MCF 10A (cell line): ENCODE results near the gene TLCD1. TPM values are rescaled to one million over a fixed set of nuclear protein-coding genes. Genes with fewer than 3 reads are reported as not detected.

Source experiments
- BruUV-seq: library from RNA; stranded (reverse); fragments of 400-500 nt; replicated peaks from 2 replicates; lab custom pipeline; 2021; lab: Mats Ljungman, UMichigan
- CTCF ChIA-PET: fragments of 300-600 bp; sonication (Branson Sonifier 250); formaldehyde crosslinking; extraction: SDS; loops from one replicate; lab custom pipeline; 2021; ENCODE audit warnings: antibody characterized with exemption, inconsistent platforms; lab: Yijun Ruan, JAX
- POLR2A ChIA-PET: fragments of 300-600, 350-650 bp; sonication (Branson Sonifier 250); formaldehyde crosslinking; extraction: SDS; loops from one replicate; lab custom pipeline; 2020; ENCODE audit warnings: antibody characterized with exemption, inconsistent platforms; lab: Yijun Ruan, JAX
- DNase-seq: peaks from one replicate; pipeline ENCODE4 v3.0.0-alpha.2; 2018; ENCODE audit not compliant: unreplicated experiment
- H3K27ac Mint-ChIP-seq: one replicate; pipeline ENCODE4 v1.8.0; 2022; ENCODE audit warnings: mild to moderate bottlenecking, low read depth, mixed read lengths; ENCODE audit not compliant: unreplicated experiment
- H3K27me3 Mint-ChIP-seq: one replicate; pipeline ENCODE4 v1.8.0; 2022; ENCODE audit warnings: mixed read lengths; ENCODE audit not compliant: insufficient read depth, unreplicated experiment
- H3K36me3 Mint-ChIP-seq: one replicate; pipeline ENCODE4 v1.8.0; 2022; ENCODE audit warnings: mild to moderate bottlenecking, moderate library complexity, mixed read lengths; ENCODE audit not compliant: insufficient read depth, unreplicated experiment
- H3K4me1 Mint-ChIP-seq: one replicate; pipeline ENCODE4 v1.8.0; 2022; ENCODE audit warnings: mixed read lengths; ENCODE audit not compliant: insufficient read depth, unreplicated experiment
- H3K4me3 Mint-ChIP-seq: one replicate; pipeline ENCODE4 v1.8.0; 2022; ENCODE audit warnings: mild to moderate bottlenecking, moderate library complexity, mixed read lengths; ENCODE audit not compliant: unreplicated experiment
- H3K9me3 Mint-ChIP-seq: one replicate; pipeline ENCODE4 v1.8.0; 2022; ENCODE audit warnings: mixed read lengths; ENCODE audit not compliant: unreplicated experiment
- CTCF ChIP-seq: fragments of 200-600 bp; IDR thresholded peaks from one replicate; pipeline ENCODE4 v1.8.0; 2022; ENCODE audit warnings: antibody characterized with exemption, mild to moderate bottlenecking; ENCODE audit not compliant: unreplicated experiment
- intact Hi-C: fragments of 100-400 bp; cut with micrococcal nuclease; formaldehyde crosslinking; loops from 2 replicates; pipeline ENCODE4 v1.14.1; 2022
- total RNA-seq: library from RNA; stranded (reverse); gene quantifications from 2 replicates; pipeline ENCODE4 v1.2.3, GENCODE V29; 2022

The TLCD1 gene
- total RNA-seq, 1 experiment from 2014 or later, result 18.7 TPM

GRCh38 chr17:28718333-28719020 lies 7.6 kb downstream of the TLCD1 start:
- POLR2A ChIA-PET, result interaction anchor here (1.2 to 18.0 kb wide), 7 partner anchors 10 to 232 kb away, joined by 5 to 1135 read pairs (median 73); partner anchors contain the start of genes BLTP2, NEK8, PHF12 and SDF2
- DNase-seq, result no peak
- CTCF ChIA-PET, result interaction anchor here (1.4 kb wide), 1 partner anchor 72 kb away, joined by 8 read pairs; no protein-coding TSS in a partner anchor
- peaks cover 31% of the 10 kb centered on the region for H3K4me1 Mint-ChIP-seq
- no peak for TF ChIP-seq CTCF
- H3K9me3 Mint-ChIP-seq, result no peaks in the 10 kb centered on the region
- BruUV-seq, result no TSS peak
- H3K4me3 Mint-ChIP-seq, result peak overlapping the region; percentile 91
- intact Hi-C loops, result loop anchor here (2.0 kb wide), 1 partner anchor 72 kb away; no protein-coding TSS in a partner anchor
- H3K27me3 Mint-ChIP-seq, result no peaks in the 10 kb centered on the region
- H3K27ac Mint-ChIP-seq, result peak overlapping the region; percentile 97
- H3K36me3 Mint-ChIP-seq, result peaks cover 65% of the 10 kb centered on the region

- H3K27ac Mint-ChIP-seq, result peak within 1 kb of the TSS; percentile 97
- peak; percentile 26 for TF ChIP-seq CTCF
- H3K4me1 Mint-ChIP-seq, result peaks cover 31% of the 10 kb centered on the region
- ChIA-PET POLR2A (interaction anchor here (2.5 to 18.0 kb wide), 6 partner anchors 8 to 233 kb away, joined by 17 to 1135 read pairs (median 75); partner anchors contain the start of genes BLTP2, NEK8, PHF12 and SDF2), CTCF (interaction anchor here (2.1 kb wide), 1 partner anchor 9 kb away, joined by 12 read pairs; the partner anchor contains the start of gene TLCD1)
- H3K27me3 Mint-ChIP-seq, result no peaks in the 10 kb centered on the region
- no TSS peak for BruUV-seq
- peak; percentile 90 for DNase-seq
- peak within 1 kb of the TSS; percentile 91 for H3K4me3 Mint-ChIP-seq
- H3K9me3 Mint-ChIP-seq, result no peaks in the 10 kb centered on the region
- intact Hi-C loops, result loop anchor here (2.0 kb wide), 1 partner anchor 71 kb away; no protein-coding TSS in a partner anchor
- H3K36me3 Mint-ChIP-seq, result peaks cover 63% of the 10 kb centered on the region
Measured at GRCh38 chr17:28717578-28718332, 8.3 kb downstream of the TLCD1 start, which contains the start of gene RAB34. TSS of gene RAB34 (minus strand) at chr17:28717868. CDS start at chr17:28717266, 602 bp downstream.

GRCh38 chr17:28716740-28717577 lies 9.1 kb downstream of the TLCD1 start:
- peak overlapping the region; percentile 91 for H3K4me3 Mint-ChIP-seq
- peaks cover 61% of the 10 kb centered on the region for H3K36me3 Mint-ChIP-seq
- peak; percentile 43 for DNase-seq
- H3K27ac Mint-ChIP-seq, result peak overlapping the region; percentile 97
- H3K4me1 Mint-ChIP-seq, result peaks cover 36% of the 10 kb centered on the region
- H3K27me3 Mint-ChIP-seq, result no peaks in the 10 kb centered on the region
- intact Hi-C loops, result no loop called here
- no peaks in the 10 kb centered on the region for H3K9me3 Mint-ChIP-seq
- CTCF ChIA-PET, result interaction anchor here (0.6 to 2.1 kb wide), 5 partner anchors 9 to 115 kb away, joined by 3 to 12 read pairs (median 3); partner anchors contain the start of gene TLCD1
- no peak for TF ChIP-seq CTCF
- no TSS peak for BruUV-seq
- POLR2A ChIA-PET, result interaction anchor here (0.6 to 3.6 kb wide), 16 partner anchors 9 to 675 kb away, joined by 3 to 31 read pairs (median 4); partner anchors contain the start of genes ALDOC, BLTP2, NEK8 and SDF2
